HG02588 (cell line): Measurements from ENCODE around the gene MYO5A.
A peak's percentile ranks its signal among the peaks of the same experiment; 100 is the strongest.

Source experiments
- ATAC-seq: cut with Tn5 transposase; IDR thresholded peaks from one replicate; pipeline ENCODE4 v1.9.1; 2021; ENCODE audit warnings: mild to moderate bottlenecking, moderate library complexity; ENCODE audit not compliant: unreplicated experiment

The MYO5A gene

GRCh38 chr15:52378746-52379394 is 149.8 kb downstream of the MYO5A start:
- ATAC-seq: peak; percentile 51

DNA sequence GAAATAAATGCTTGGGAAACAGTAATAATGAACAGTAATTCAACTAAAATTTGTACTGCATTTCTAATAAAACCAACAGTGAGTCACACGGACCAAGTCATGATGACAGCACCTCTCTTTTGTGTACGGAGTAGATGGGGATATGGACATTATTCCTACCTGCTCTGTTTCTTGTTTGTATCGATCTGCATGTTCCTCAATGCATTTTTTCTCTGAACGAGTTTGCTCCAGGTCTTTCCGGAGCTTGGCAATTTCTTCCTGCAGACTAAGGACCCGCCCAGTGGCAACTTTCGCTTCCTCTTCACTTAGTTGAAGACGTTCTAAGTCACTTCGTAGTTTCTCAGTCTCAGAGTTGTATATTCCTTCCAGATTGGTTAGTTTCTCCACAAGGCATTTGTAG is 158.7 kb downstream of the MYO5A start:
- ATAC-seq: no peak

DNA sequence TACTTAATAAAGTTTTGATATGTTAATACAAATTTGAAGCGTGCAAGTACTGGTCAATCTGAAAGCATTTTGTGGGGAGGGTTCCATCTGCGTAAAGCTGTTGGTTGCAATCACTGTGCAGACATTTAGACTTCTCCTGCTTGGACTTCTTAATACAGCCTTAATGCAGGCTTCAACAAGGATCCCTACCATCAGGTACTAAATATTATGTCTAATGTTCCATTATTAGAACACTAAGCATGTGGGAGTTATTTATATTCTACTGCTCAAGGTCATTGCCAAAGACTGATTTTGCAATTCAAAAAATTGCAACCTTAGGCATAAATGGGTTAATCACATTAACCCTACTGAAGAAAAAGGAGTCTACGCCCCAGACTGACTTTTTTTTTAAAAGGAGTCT is 159.2 kb downstream of the MYO5A start:
- no peak for ATAC-seq

DNA sequence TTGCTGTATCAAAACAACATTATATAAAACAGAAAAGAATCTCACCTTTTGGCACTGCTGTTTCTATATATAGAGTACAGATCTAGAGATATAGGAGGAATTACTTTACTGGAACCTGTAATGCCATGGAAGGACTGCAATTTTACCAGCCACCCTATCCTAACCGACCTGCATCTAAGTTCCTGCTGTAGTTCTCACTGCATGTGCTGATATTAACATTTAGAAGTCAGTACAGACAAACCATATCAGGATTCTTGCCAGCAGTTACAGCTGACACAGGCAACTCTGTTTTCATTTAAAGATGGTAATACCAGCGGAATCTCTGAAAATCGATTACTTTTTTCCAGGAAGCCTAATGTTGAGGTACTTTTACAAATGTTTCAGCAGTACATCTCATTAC is 159.7 kb downstream of the MYO5A start:
- no peak for ATAC-seq

DNA sequence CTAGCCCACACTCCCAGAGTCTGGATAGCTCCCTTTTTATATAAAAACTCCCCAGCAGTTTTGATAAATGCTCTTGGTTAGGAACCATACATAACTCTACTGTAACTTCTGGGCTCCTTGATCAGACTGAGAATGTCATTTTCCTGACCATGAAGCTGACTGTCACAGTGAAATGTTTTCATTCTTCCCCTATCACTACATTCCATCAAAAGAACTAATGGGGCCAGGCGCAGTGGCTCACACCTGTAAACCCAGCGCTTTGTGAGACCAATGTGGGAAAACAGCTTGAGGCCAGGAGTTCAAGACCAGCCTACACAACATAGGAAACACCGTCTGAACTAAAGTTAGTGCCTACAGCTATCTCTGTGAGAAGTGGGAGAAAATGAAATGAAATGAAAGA is 160.3 kb downstream of the MYO5A start:
- no peak for ATAC-seq

GRCh38 chr15:52362497-52362896 is 166.2 kb downstream of the MYO5A start:
- no peak for ATAC-seq

DNA sequence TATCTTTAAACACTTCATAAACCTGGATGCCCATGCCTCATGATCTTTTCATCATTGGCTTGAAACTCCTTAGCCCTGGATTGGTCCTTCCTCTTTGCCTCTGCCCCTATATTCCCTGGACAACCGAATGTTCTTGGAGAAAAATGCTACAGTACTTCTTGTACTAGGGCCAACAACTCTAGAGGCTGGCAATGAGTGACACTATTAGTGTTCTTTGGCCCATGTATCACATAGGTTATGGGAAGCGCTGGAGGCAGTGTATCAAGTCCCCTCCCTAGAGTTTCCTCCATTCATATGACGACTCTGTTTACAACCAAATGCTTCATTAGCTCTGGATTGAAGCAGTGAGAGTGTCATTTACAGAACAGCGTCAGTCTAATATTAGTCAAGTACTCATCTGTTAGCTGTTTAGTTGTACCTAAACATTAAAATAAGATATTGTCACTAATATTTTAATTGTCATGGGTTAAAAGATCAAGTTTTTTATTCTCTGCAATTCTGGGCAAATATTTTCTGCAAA is 166.6 kb downstream of the MYO5A start:
- ATAC-seq: no peak

DNA sequence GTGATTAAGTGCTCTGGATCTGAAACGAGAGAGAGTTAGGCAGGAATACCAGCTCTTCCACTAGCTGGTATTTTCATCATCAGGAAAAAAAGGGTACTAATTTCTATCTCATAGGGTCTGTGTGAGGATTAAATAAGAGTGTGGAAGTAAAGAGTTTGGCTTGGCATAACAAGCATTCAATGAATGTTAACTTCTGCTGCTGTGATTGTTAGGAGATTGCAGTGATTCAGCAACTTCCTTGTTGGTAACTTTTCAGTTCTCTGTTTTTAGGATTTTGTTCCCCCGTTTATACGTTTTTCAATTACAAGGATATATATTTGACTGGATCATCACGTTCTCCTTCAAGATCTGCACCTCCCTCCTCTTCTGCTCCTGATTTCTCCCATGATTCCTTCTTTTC is 167.2 kb downstream of the MYO5A start:
- ATAC-seq: no peak

DNA sequence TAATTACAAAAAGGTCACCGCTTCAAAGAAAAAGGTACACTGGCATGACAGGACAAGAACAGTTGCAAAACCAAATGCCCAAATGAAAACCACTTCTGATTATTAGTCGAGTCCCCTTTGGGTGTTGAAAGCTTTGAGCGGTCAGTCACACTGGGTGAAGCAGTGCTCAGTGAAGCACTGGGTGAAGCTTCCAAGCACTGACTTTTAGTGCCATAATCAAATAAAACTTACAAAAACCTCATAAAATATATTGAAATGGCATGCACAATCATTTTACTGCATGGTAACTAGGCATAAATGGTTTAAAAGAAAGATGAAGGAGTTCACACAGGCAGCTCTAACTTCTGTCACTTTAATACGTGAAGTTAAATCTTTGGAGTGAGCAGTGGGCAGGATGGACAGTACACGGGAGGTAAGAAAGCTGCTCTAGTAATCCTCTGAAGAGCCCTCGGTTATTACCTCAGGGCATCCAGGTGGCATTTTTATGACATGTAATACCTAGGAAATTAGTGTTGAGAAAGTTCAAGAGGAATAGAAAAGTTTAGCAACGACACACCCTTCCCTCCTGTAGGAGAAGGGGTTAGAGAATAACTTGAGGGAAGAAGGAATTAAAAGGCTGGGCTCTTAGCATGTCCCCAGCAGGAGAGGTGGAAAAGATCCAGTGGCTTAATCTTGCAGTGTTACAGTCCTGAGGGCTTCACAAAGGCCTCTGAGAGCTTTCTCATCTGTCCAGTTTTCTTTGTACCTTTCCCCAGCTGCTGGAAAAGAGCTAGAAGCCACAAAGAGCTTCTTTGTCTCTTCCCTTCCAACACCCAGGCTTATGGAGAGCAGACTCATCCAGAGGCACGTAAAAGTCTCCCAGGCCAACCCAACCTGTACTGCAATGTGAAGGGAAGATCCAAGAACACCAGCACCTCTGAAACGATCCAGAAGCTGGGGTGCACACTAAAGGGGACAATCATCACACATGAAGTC is 168.2 kb downstream of the MYO5A start:
- no peak for ATAC-seq

DNA sequence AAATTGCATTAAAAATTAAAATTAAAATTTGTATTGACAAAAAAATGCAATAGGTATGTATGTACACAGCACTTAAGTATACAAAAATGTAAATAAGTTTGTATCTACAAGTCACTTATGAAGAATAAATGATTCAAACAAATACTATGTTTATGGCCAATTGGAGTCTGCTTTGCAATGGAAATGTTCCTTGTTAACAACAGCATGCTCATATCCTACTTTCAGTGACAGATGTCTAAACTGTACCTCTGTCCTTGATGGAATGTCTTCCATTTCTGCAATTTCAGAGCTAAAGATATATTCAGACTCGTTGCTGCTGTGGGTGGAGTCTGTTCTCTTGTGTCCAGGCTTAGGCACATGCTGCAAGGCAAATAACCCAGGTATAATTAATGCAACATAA is 169.0 kb downstream of the MYO5A start:
- ATAC-seq: no peak

GRCh38 chr15:52357949-52358348 is 170.7 kb downstream of the MYO5A start:
- ATAC-seq: no peak

DNA sequence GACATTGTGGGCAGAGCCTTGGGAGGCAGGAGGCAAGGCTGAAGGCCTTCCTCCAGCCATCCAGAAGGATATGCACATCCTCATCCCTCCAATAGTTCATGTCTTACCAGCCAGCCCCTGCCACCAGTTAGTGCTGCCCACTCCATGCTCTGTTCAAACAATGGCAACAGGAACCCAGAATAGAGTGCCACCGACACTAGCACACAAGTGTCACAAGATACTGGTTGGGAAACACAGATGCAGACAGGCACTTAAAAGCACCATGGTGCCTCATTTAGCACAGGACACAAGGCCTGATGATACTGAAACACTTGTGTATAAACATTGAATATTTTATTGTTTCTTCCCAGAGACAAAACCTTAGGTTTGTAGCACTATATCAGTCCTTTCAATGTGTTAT is 176.6 kb downstream of the MYO5A start:
- ATAC-seq: no peak

- no peak for ATAC-seq
Measured at GRCh38 chr15:52351206-52351908, 177.3 kb downstream of the MYO5A start.

DNA sequence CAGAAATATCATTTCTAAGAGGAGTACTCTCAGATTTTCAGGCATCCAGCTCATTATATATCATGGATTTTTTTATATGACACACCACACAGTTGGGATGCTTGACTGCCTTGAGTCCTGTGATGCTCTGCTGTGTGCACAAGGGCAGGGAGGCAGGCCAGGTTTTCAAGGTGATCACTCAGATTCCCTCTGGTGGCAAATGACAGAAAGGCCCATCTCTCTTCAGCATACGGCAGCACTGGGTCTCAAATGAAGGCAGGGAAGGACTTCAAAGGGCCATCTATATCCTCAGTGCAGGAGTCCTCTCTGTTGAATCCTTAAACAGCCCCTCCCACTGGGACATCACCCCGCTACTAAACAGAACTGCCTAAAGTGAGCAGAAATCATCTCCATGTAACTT is 178.3 kb downstream of the MYO5A start:
- ATAC-seq: no peak

DNA sequence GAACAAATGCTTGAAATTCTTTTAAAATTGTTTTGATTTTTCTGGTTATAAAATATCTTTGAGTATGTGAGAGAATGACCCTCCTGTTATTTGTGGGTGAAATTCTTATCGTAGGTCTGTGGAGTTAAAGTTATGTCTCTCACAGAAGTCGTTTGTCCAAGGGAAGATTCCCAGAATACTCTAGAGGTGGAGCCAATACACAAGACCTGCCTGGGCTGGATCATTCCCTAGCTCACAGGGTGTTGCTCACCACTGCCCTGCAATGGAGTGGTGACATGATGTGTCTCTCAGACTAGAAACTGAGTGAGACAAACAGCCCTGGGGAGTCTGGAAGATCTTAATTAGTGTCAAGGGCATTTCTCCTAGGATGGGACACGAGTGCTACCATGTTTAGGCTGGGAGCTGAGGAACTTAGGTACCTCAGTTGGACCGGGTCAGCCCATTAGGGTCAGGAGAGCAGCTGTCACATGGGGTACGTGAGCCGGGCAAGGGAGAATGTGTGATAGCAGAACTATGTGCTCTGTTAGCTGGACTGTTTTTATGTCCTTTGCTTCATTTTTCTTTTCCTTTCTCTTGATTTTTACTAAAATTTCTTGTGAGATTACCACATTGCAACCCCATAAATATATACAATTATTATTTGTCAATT is 179.5 kb downstream of the MYO5A start:
- ATAC-seq: no peak

- ATAC-seq: no peak
Measured at GRCh38 chr15:52348056-52348745, 180.5 kb downstream of the MYO5A start.

DNA sequence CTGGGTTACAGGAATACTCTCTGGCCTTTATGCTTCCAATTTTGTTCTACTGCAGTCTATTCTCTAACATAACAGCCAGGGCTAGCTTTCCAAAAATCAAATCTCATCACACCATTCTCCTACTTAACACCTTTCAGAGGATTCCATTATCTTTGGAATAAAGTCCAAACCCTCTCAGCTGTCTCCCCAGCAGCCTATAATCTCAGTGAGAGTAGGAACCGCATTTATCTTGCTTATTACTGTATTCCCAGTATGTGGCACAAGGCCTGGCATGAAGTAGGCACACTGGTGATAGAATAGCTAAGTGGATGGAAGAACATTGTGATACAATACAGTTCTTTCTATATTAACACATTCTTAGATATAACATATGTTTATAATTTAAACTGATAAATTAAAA is 184.1 kb downstream of the MYO5A start:
- ATAC-seq: no peak

GRCh38 chr15:52343831-52344230 is 184.8 kb downstream of the MYO5A start:
- no peak for ATAC-seq

- ATAC-seq: no peak
Measured at GRCh38 chr15:52340093-52340492, 188.6 kb downstream of the MYO5A start.

DNA sequence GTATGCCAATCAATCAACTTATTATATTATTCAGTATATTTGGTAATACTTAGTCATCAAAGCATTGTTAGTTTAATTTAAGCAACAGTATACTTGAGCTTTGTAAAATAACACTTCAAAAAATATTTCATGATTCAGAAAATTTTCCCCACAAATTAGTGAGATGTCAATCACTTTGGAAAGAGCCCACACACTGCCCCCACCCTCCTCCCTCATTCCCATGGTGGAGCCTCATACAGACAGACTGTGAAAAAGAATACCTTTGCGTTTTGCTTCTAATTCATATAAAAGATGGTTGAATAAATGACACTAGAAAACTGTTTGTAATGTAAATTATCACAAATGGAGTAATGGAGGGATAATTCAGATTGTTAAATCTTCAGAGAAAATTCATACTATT is 189.8 kb downstream of the MYO5A start:
- no peak for ATAC-seq
